Stimulated activated CD8-positive, alpha-beta memory T cell treated with anti-CD3 and anti-CD28 coated beads, Interleukin-4, amount 100 ng/mL, for 1 hour (primary cell): ENCODE measurements around the gene PDGFRB.

Experiments
- DNase-seq, 2 donors: peaks; one replicate each; pipeline ENCODE4 v3.0.0-alpha.2; 2020; ENCODE audit warnings: low read depth in 2 of 2, low spot score in 1 of 2

The PDGFRB gene

DNA sequence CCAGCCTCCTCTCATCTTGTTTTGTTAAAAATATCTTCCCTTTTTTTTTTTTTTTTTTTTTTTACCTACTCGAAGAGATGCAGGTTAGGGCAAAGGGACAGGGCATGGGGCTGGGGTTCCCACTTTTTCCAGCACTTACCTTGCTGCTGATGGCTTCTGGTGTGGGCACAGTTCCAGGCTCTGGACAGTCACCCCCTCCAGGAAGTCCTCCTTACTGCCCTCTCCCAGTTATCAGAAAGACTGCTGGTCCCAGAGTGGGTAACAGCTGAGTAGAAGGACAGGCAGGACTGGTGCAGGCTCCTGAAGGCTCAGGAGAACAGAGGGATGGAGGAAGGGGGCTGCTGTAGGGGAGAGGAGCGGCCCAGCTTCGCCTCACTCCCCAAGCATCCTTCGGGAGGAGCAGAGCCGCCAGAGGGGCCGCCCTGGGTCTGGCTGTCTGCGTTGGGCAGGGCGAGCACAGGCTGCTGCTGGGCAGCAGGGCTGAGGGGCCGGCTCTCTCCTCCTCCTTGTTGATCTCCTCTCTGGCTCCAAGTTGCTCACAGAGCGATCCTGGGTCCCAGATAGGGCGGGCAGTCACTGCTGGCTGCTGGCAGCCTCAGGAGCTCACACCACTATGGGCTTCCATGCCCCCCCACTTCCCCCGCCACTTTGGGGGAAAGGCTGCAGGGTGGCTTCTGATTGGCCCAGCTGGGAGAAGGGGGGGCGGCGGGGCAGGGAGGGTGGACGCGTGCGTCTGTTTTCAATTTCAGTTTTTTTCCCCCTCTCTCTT lies at the start of gene PDGFRB:
TSS of gene PDGFRB (minus strand) at position 588 of the 769 bp plus-strand sequence. CDS start 18,798 bp downstream, outside the sequence.
- peak; percentile 30 to 34 for DNase-seq

DNA sequence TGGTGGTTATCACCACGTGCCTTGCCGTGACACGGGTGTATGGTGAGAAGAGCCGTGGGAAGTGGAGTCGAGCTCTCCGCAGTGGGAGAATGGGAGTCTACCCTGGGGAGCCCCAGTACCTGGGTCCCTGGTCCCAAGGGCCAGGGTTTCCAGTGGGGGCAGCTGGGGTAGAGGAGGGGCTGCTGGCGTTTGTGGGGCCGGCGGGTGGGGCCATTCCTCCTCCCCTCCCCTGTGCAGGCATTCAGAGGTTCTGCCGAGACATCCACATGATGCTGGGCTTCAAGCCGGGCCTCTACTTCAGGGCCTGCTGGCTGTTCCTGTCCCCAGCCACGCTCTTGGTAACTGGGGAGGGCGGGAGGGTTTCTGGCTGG lies 48.9 kb upstream of the PDGFRB start:
- no peak for DNase-seq

DNA sequence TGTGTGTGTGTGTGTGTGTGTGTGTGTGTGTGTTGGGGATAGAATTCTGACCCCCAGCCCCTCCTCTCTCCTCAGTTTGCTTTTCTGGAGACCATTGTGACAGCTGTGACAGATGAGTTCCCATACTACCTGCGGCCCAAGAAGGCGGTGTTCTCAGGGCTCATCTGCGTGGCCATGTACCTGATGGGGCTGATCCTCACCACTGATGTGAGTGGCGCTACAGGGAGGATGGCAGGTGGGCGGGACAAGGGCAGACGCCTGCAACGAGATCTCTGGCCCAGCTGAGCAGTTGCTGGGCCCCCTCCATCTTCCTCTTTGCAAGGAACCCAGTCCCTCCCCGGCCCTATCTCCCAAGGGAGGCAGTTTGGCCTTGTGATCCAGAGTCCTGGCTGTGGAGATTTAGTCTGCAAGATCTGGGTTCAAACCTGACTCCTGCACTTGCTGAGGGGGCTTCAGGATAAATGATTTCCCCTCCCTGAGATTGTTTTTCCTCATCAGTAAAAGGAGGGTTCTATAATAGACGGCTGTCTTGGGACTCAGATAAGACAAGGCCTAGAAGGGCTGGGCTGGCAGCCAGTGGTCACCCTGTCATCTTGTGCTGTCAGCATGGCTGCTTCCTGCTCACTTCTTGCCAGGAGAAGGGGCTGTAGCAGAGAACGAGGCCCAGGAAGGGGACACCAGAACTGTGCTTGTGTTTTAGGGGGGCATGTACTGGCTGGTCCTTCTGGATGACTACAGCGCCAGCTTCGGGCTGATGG lies 48.4 kb upstream of the PDGFRB start:
- no peak for DNase-seq

DNA sequence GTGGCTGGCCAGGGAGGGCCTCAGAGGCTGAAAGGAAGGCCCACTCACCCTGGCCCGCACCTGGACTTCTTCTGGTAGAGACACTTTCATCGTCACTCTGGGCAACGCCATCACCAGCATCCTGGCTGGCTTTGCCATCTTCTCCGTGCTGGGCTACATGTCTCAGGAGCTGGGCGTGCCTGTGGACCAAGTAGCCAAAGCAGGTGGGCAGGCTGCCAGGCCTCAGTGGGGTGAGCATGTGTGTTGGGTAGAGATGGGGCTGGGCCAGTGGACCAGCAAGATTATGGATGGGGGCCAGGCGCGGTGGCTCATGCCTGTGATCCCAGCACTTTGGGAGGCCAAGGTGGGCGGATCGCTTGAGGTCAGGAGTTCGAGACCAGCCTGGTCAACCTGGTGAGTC lies 46.9 kb upstream of the PDGFRB start:
- DNase-seq: no peak

DNA sequence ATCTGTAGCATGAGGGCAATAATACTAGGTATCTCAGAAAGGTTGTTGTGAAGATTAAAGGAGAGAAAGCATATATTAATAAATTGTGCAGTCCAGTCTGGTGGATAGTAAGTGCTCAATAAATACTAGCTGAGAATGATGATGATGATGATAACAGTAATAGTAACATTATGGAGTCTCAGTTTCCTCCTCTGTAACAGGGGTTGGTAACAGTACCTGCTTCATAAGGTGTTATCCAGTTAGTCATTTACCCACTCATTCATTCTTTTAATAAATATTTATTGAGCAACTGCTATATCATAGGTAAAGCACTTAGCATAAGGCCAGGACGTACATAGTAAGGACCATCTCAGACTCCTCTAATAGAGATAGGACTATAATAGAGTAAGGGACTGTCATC lies 41.8 kb upstream of the PDGFRB start:
- DNase-seq: no peak

DNA sequence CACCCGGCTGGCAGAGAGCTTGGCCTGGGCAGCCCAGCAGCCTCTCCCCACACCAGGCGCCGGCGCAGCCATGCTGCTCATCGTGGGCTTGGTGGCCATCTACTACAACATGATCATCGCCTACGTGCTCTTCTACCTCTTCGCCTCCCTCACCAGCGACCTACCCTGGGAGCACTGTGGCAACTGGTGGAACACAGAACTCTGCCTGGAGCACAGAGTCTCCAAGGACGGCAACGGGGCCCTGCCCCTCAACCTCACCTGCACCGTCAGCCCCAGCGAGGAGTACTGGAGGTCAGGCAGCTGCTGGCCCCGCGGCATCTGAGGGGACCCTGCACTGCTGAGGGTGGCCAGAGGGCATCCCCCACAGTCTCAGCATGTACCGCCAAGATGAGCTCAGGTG lies 41.3 kb upstream of the PDGFRB start:
- DNase-seq: no peak

DNA sequence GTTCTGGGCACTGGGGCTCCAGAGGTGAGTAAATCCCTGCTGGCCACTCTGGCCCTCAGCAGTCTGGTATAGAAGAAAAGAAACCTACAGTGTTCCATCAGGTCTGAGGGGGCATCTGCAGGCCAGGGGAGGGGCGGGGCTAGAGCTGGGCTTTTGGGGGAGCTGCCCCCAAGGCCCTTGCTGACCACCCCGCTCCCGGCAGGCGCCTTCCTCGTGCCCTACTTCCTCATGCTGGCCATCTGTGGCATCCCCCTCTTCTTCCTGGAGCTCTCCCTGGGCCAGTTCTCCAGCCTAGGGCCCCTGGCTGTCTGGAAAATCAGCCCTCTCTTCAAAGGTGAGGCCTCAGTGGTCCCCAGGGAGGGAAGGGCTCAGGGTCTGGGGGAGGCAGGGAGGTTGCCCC lies 40.9 kb upstream of the PDGFRB start:
- DNase-seq: no peak

DNA sequence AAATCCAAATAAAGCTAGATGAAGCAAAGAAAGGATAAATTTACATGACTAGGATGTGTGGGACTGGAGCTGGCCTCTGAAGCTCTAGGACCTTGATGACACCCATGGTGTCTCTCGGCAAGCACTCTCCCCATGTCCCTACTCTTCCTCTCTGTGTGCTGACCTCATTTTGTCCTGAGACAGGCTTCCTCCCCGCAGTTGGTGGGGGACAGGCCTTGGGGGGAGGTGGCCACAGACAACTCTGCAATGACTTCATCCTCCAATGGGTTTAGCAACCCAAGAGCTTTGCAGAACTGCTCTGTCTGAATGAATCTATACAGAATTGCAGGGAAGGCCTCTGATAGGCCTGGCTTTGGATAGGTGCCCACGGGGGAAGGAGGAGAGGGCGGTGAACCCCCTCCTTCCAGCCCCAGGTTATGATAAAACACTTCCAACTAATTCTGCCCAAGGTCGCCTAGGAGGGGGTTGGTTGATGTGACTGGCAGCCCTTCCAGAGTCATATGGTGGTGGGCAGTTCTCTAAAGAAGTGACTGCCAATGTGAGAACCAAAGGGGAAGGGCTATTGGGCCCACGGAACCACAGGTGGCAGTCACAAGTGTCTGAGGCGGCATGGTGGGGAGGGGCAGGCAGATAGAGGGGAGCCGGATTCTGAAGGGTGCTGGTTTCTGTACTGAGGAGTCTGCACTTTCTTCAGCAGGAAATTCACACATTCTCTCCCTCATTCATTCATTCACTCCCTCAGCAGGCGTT lies 40.3 kb upstream of the PDGFRB start:
- DNase-seq: no peak

DNA sequence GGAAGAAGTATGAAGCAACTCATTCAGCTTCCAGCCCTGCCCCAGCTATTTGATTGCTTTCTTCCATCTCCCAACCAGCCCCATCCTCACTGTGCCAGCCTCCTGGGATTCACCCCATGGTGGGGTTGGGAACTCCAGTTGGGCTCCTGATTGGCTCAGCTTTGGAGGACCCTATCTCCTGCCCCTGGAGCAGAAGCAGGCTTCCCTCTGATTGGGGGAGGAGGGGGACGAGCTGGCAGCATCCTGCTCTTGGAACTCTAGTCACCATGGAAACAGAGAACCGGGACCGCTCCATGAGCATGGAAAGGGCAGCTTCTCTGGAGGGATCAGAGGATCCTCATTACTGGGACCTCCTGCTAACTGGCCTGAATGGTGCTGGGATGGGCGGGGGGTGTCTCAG lies 36.8 kb upstream of the PDGFRB start:
- no peak for DNase-seq

DNA sequence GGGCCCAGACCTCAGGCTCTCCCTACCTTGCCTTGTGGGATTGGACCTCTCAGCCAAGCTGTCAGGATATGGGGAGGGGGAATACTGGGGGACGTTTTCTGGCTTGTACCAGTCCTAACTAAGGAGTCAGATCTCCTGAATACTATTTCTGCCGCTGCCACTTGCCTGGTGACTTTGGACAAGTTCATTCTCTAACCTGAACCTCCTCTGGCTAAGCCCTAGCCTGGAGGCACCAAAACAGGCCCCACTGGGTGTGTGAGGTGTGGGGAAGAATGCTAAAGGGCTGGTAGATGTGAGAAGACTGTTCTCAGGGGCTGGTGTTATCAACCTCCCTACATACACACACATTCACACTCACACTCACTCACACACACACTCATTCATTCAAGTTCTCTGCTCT lies 35.3 kb upstream of the PDGFRB start:
- no peak for DNase-seq

DNA sequence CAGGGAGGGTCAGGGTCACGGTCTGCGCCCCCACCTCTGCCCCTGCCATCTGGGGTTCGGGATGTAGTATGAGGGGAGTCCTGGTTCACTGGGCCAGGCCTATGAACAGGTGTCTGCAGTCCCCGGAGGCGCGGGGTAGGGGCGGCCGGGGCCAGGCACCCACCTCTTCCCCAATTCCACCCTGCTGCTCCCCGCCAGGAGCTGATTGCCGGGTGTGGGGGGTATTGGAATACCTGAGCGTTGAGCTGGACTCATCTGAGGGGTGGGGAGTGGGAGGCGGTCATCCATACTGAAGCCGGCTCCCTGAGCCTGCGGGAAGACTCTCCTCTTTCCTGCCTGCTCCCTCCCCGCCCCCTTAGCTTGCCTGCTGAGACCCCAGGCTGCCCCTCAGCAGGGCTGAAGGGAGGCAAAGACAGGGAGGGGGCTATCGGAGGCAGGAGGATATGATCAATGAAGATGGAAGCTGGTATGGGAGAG lies 34.9 kb upstream of the PDGFRB start:
- DNase-seq: no peak

DNA sequence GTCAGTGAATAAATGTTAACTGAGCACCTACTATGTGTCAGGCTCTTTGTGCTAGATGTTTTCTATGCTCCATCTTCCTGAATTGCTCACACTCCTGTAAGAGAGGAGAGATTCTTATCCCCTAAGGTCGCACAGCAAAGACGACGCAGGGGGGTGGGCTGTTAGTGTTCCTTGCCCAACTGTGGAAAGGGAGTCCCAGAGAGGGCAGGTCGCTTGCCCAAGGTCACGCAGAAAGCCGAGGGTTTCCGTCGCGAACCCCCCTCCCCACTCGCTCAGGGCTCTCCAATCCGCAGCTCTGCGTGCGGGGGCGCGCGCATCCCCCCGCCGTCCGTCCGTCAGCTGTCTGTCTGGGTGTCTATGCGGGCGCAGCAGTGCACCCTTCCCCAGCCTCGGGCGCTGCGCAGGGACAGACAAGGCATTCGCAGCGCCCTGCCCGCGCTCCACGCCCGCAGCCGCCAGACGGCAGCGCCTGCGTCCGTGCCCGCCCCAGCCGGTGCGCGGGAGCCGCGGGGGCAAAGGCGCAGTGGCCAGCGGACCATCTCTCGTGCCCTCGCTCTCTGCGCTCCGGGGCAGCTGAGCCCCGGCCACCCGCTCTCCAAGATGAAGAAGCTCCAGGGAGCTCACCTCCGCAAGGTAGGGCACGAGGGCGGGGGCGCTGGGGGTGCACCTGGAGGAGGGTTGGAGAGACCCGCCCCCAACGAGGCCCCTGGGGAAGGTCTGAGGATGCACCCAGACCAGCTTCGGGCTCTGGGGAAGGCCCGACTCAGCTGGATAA lies 34.3 kb upstream of the PDGFRB start, which contains the start of gene SLC6A7:
TSS of gene SLC6A7 (plus strand) at position 335 of the 775 bp plus-strand sequence. CDS start at position 601, 266 bp downstream.
- DNase-seq: no peak

DNA sequence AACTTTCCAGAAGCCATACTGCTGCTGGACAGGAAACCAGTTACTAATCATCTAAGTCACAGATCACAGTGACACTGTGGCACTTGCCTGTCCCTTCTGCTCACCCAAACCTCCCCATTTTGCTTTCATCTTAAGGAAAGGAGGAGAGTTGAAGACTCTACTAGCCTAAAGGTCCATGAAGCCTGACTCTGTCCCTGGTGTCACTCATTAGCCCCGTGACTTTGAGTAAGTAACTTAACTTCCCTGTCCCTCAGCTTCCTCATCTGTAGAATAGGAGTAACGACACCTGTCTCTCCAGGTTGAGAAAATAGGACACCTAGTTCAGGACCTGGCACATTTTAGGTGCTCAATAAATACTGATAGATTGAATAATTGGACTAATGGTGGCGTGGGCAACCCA lies 33.7 kb upstream of the PDGFRB start:
- DNase-seq: no peak

DNA sequence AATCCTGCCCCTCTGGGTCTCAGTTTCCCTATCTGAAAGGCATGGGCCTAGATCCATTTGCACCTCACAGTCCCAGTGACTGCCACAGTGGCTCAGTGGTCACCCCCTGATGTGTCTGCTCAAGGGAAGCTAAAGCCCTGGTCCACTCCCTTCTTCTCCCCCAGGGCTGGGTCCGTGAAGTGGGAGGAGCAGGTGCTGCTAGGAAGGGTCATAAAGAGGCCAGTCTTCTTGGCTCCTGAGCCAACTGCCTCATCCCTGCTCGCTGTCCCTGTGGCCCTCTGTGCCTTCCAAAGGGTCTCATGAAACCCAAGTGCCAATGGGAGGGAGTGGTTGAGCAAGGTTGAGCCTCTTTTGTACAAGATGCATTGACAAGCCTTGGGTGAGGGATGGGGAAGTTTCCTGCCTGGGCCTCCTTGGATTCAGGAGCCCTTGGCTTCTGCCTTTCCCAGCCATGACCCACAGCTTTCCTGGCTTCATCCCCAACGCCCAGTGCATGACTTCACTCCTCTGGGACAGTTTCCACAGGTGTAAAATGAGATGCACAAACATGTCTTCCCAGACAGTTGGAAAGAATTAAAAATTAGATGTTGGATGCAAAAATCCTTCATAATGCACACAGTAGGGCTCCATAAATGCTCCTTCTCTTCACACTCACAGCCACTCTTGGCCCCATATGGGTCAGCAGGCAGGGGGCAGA lies 32.6 kb upstream of the PDGFRB start:
- DNase-seq: no peak

DNA sequence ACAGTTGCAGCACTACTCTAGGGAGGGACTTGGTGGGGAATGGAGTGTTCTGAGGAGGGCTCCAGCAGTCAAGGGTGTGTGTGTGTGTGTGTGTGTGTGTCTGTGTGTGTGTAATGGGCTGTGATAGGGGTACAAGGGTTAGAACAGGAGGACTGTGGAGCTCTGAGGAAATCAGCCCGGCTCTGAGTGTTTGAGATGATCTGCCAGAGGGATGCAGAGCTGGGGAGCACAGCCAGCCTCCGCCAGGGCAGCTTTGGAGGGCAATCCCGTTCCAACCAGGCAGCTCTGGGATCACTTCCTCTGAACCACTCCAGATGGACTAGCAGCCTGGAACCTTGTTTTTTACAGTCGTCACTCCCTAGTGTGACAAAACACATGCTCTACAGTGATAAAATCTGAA lies 31.3 kb upstream of the PDGFRB start:
- DNase-seq: no peak

DNA sequence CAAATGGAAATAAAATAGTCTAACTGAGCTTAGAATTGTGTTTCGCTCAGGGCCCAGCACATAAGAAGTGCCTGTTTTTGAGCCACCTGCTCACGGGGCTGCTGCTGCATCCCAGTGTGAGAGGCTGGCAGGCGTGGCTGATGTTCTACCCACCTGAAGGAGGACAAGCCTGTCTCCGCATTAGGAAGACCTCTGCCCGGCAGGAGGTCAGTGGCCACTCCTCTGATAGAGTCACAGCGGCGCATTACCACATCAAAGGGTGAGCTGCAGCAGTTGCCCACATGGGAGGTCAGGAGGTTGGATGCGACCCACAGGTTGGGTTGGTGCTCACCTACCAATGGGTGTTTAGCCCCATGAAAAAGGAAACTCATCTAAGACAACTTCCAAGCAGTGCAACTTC lies 30.5 kb upstream of the PDGFRB start:
- no peak for DNase-seq

DNA sequence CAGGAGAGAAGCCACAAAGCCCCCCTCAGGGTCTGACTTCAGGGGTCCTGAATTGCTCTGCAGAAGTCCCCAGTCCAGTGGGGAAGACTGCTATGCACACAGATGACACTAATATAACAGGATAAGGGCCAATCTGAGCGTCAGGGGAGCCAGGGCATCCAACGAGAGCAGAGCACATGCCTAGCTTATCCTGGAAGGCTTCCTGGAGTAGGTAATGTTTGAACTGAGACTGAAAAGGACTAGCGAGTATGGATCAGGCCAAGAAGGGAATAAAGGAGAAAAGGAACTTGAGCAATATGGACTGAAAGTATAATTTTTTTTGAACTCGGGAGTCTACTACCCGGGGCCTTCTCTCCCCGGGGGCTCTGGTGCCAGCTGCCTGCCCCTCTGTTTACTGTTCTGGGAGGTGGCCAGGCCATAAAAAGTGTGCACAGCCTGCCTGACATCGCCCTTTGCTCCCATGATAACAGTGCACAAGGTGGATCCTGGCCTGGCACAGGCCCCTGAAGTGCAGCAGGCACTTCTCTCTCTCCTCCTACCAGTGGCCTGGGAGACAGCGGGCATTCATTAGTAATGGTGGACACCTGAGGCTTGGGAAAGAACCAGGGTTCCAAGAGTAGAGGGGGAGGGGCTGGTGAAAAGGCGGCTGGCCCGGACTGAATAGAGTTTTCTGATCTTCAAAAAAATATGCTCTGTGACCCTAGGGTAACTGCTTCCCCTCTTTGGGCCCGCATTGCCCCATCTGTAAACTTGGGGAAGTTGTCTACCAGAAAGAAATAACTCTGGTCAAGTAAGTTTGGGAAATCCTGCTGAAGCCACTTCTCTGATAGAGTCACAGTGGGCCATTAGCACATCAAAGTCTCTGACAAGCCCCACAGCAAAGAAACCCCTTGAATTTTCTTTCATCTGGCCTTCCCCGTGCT lies 29.6 kb upstream of the PDGFRB start:
- no peak for DNase-seq

DNA sequence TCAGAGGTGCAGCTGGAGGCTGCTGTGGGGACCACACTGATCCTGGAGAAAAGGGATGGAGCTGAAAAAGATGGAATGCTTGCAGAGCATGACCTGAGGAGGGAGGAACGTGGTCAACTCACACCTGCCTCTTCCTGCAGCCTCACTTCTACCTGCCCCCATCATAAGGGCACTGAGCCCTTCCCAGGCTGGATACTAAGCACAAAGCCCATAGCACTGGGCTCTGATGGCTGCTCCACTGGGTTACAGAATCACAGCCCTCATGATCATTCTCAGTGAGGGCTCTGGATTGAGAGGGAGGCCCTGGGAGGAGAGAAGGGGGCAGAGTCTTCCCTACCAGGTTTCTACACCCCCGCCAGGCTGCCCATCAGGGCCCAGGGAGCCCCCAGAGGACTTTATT lies 28.4 kb upstream of the PDGFRB start:
- DNase-seq: no peak

DNA sequence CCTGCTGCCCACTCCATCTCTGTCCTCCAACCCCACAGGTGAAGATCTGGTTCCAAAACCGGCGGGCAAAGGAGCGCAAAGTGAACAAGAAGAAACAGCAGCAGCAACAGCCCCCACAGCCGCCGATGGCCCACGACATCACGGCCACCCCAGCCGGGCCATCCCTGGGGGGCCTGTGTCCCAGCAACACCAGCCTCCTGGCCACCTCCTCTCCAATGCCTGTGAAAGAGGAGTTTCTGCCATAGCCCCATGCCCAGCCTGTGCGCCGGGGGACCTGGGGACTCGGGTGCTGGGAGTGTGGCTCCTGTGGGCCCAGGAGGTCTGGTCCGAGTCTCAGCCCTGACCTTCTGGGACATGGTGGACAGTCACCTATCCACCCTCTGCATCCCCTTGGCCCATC lies 27.8 kb upstream of the PDGFRB start:
- no peak for DNase-seq
